HFFc6 (cell line): Measurements from ENCODE around the gene QRICH2. TPM values are rescaled to one million over a fixed set of nuclear protein-coding genes. Genes with fewer than 3 reads are reported as not detected.

Experiments used
- DNase-seq: peaks from one replicate; pipeline ENCODE4 v3.0.0-alpha.2; 2018
- H3K27ac Mint-ChIP-seq: 2 replicates; pipeline ENCODE4 v1.8.0; 2020; ENCODE audit warnings: mild to moderate bottlenecking, mixed read lengths
- H3K27me3 Mint-ChIP-seq: 2 replicates; pipeline ENCODE4 v1.8.0; 2021; ENCODE audit warnings: mild to moderate bottlenecking, moderate library complexity, mixed read lengths; ENCODE audit not compliant: insufficient read depth
- H3K36me3 Mint-ChIP-seq: 2 replicates; pipeline ENCODE4 v1.8.0; 2021; ENCODE audit warnings: low read depth, mixed read lengths
- H3K4me1 Mint-ChIP-seq: 2 replicates; pipeline ENCODE4 v1.8.0; 2020; ENCODE audit warnings: low read depth, mixed read lengths
- H3K4me3 Mint-ChIP-seq: 2 replicates; pipeline ENCODE4 v1.8.0; 2020; ENCODE audit warnings: mild to moderate bottlenecking, moderate library complexity, mixed read lengths
- H3K9me3 Mint-ChIP-seq: 2 replicates; pipeline ENCODE4 v1.8.0; 2020; ENCODE audit warnings: mild to moderate bottlenecking, mixed read lengths
- total RNA-seq, 6 experiments: library from RNA; stranded (reverse); fragmentation: NEBNext Ultra II Directional; extraction: Animal tissue kit (Norgen Biotek cat#: 25700); gene quantifications; 2 replicates in 1 of 6; 3 replicates in 5 of 6; pipeline ENCODE4 v1.2.3, GENCODE V29; 2021
- TF ChIP-seq, protein P1 (sequence below): fragments of 200-600 bp; sonication (generic); IDR thresholded peaks from 2 replicates; pipeline ENCODE4 v1.5.0; 2021; ENCODE audit warnings: antibody characterized with exemption, mild to moderate bottlenecking

The QRICH2 gene
- total RNA-seq, 6 experiments from 2014 or later, result 1.2 to 2.3 (median 1.4) TPM

DNA sequence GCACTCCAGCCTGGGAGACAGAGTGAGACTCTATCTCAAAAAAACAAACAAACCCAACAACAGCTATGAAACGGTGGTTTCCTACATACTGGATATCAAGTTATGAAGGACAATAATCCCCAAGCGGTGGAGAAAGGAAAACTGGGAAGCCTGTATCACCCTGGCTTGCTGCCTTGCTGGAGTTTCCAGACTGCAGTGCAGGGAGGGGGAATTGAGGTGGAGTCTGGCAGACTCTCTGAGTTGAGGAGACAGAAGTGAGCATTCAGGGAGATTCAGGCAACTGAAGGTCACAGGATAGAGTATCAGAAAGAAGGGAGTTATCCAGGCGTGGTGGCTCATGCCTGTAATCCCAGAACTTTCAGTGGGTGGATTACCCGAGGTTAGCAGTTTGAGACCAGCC lies 11.9 kb downstream of the QRICH2 start:
- Mint-ChIP-seq H3K36me3 (peaks cover 15% of the 10 kb centered on the region; the same call in 1 of the 2 replicates), H3K9me3 (no peaks in the 10 kb centered on the region), H3K27me3 (no peaks in the 10 kb centered on the region), H3K4me1 (no peaks in the 10 kb centered on the region), H3K4me3 (no peak overlapping the region), H3K27ac (no peak overlapping the region)
- no peak for DNase-seq
- TF ChIP-seq, protein P1, sequence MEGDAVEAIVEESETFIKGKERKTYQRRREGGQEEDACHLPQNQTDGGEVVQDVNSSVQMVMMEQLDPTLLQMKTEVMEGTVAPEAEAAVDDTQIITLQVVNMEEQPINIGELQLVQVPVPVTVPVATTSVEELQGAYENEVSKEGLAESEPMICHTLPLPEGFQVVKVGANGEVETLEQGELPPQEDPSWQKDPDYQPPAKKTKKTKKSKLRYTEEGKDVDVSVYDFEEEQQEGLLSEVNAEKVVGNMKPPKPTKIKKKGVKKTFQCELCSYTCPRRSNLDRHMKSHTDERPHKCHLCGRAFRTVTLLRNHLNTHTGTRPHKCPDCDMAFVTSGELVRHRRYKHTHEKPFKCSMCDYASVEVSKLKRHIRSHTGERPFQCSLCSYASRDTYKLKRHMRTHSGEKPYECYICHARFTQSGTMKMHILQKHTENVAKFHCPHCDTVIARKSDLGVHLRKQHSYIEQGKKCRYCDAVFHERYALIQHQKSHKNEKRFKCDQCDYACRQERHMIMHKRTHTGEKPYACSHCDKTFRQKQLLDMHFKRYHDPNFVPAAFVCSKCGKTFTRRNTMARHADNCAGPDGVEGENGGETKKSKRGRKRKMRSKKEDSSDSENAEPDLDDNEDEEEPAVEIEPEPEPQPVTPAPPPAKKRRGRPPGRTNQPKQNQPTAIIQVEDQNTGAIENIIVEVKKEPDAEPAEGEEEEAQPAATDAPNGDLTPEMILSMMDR, result no peak

DNA sequence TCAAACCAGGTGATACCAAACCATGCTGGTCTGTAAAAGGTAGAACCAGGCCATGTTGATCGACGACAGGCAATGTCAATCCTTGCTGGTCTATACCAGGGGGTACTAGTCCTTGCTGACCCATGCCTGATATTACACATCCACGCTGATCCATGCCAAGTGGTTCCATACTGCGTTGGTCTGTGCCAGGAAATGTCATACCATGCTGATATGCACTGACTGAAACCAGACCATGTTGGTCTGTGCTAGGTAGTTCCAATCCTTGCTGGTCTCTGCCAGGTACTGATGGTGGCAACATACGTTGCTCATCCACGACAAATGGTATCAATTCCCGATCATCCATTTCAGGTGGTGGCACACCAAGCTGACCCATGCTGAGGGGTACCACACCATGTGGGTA lies 15.0 kb downstream of the QRICH2 start:
- H3K27ac Mint-ChIP-seq, result no peak overlapping the region
- no peak overlapping the region for H3K4me3 Mint-ChIP-seq
- H3K4me1 Mint-ChIP-seq, result no peaks in the 10 kb centered on the region
- H3K9me3 Mint-ChIP-seq, result no peaks in the 10 kb centered on the region
- H3K36me3 Mint-ChIP-seq, result peaks cover 15% of the 10 kb centered on the region; the same call in 1 of the 2 replicates
- no peak for DNase-seq
- H3K27me3 Mint-ChIP-seq, result no peaks in the 10 kb centered on the region; the same call in 1 of the 2 replicates
- TF ChIP-seq, protein P1, result no peak

DNA sequence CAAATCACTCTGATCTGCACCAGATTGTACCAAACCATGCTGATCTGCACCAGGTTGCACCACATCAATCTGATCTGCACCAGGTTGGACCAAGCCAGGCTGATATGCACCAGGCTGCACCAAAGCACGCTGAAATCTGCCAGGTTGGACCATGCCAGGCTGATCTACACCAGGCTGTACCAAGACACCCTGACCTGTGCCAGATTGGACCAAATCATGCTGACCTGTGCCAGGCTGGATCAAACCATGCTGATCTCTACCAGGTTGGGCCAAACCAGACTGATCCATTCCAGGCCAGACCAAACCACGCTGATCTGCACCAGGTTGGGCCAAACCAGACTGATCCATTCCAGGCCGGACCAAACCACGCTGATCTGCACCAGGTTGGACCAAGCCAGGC lies 15.5 kb downstream of the QRICH2 start:
- DNase-seq, result no peak
- no peaks in the 10 kb centered on the region; the same call in 1 of the 2 replicates for H3K27me3 Mint-ChIP-seq
- no peak overlapping the region for H3K27ac Mint-ChIP-seq
- H3K4me3 Mint-ChIP-seq, result no peak overlapping the region
- H3K4me1 Mint-ChIP-seq, result no peaks in the 10 kb centered on the region
- H3K36me3 Mint-ChIP-seq, result peaks cover 15% of the 10 kb centered on the region; the same call in 1 of the 2 replicates
- H3K9me3 Mint-ChIP-seq, result no peaks in the 10 kb centered on the region
- TF ChIP-seq, protein P1, result no peak

DNA sequence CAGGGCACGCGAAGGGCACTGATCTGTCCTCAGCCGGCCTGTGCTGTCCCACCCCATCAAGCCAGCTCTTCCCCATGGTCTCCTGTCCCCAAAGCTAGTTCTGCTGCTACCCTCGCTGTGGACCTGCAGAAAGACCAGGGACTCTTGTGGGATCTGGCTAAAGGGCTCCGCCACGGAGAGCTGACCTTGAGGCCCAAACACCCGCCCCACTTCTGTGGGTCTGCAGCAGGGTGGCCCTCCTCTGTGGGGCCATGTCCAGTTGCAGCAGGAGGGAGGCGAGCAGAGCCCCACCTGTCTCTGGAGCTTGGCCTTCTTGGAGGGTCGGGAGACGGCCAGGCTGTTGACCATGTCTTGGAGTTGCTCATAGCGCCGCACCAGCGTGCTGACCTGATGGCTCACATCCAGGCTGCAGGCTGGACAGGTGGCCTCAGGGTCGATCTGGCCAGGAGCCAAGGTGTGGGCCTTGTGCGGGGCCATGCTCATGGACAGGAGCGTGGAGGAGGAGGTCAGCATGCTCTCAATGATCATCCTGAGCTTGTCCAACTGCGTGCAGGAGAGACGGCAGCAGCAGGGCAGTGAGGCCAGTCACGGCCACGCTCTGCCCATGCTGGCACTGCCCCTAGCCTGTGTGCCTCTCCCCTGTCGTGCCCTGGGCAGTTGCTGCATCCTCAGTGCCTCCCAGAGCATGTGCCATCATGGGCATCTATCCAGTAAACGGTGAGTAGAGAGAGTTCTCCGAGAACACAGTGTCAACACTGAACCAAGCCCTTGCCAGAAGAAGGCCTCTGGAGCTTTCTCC lies 26.3 kb downstream of the QRICH2 start:
- TF ChIP-seq, protein P1, result no peak
- Mint-ChIP-seq H3K27ac (no peak overlapping the region), H3K4me1 (peaks cover 18% of the 10 kb centered on the region), H3K9me3 (no peaks in the 10 kb centered on the region), H3K36me3 (no peaks in the 10 kb centered on the region), H3K4me3 (no peak overlapping the region), H3K27me3 (no peaks in the 10 kb centered on the region; the same call in 1 of the 2 replicates)
- no peak for DNase-seq

DNA sequence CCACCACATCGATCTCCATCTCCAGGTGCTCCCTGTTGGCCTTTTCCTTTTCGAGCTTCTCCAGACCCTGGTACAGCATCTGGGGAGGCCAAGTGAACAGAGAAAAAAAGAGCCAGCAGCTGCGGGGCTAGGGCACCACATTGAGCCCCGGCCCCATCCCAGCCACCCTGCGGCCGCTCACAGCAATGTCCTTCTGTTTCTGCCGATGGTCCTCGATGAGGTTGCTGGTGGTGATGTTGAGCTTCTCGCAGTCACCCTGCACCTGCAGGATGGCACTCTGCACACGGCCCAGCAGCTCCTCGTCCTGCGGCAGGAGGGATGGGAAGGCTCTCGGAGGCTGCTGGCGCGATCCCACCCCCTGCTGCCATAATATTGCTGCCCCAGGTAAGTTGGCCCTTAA lies 27.4 kb downstream of the QRICH2 start:
- Mint-ChIP-seq H3K27me3 (no peaks in the 10 kb centered on the region; the same call in 1 of the 2 replicates), H3K4me3 (no peak overlapping the region), H3K9me3 (no peaks in the 10 kb centered on the region), H3K36me3 (no peaks in the 10 kb centered on the region), H3K27ac (no peak overlapping the region), H3K4me1 (peaks cover 20% of the 10 kb centered on the region)
- TF ChIP-seq, protein P1, result no peak
- DNase-seq, result no peak
